ENCODE data around the gene ORC4. TPM values are rescaled to one million over a fixed set of nuclear protein-coding genes. Genes with fewer than 3 reads are reported as not detected.
A peak's percentile ranks its signal among the peaks of the same experiment; 100 is the strongest.

Gene ORC4
- total and polyA plus RNA-seq, 8 donors = 36.1 to 86.0 (median 60.0) TPM

- Histone ChIP-seq H3K4me3 (no peak overlapping the region), H3K27me3 (no peaks in the 10 kb centered on the region), H3K36me3 (peaks cover 0 to 41% of the 10 kb centered on the region in 2 donors), H3K9me3 (no peaks in the 10 kb centered on the region), H3K4me1 (no peaks in the 10 kb centered on the region), H3K27ac (no peak overlapping the region)
- no peak for TF ChIP-seq CTCF (IDR thresholded peaks at IDR 0.05)
- intact Hi-C loops (cut with DNase I) = no loop called here
- ATAC-seq (no peak), DNase-seq (no peak)
Measured at GRCh38 chr2:147933931-147934330, 86.6 kb downstream of the ORC4 start.

GRCh38 chr2:147927053-147927588, 93.4 kb downstream of the ORC4 start:
- ATAC-seq (no peak), DNase-seq (no peak)
- H3K27me3 ChIP-seq = no peaks in the 10 kb centered on the region
- no peaks in the 10 kb centered on the region for H3K4me1 ChIP-seq
- no peak overlapping the region for H3K4me3 ChIP-seq
- intact Hi-C loops (cut with DNase I) = no loop called here
- H3K36me3 ChIP-seq = peaks cover 0 to 13% of the 10 kb centered on the region in 2 donors
- H3K27ac ChIP-seq = no peak overlapping the region
- no peak for TF ChIP-seq CTCF (IDR thresholded peaks at IDR 0.05)
- H3K9me3 ChIP-seq = no peaks in the 10 kb centered on the region

- DNase-seq = peak in 1 of 4 donors; percentile 37
- no peak overlapping the region for H3K27ac ChIP-seq
Measured at GRCh38 chr2:147925886-147926285, 94.7 kb downstream of the ORC4 start.

GRCh38 chr2:147924647-147925046, 95.9 kb downstream of the ORC4 start:
- intact Hi-C loops (cut with DNase I) = no loop called here
- Histone ChIP-seq H3K4me1 (no peaks in the 10 kb centered on the region), H3K27ac (no peak overlapping the region), H3K4me3 (no peak overlapping the region), H3K9me3 (no peaks in the 10 kb centered on the region), H3K36me3 (peaks cover 0 to 22% of the 10 kb centered on the region in 2 donors), H3K27me3 (no peaks in the 10 kb centered on the region)
- ATAC-seq (no peak), DNase-seq (no peak)
- TF ChIP-seq CTCF (IDR thresholded peaks at IDR 0.05) = no peak

More at GRCh38 chr2:147925886-147926285, 94.7 kb downstream of the ORC4 start:
- no peaks in the 10 kb centered on the region for H3K4me1 ChIP-seq
- ATAC-seq = peak; percentile 43
- H3K4me3 ChIP-seq = no peak overlapping the region
- intact Hi-C loops (cut with DNase I) = no loop called here
- H3K9me3 ChIP-seq = no peaks in the 10 kb centered on the region
- TF ChIP-seq CTCF (IDR thresholded peaks at IDR 0.05) = no peak
- H3K27me3 ChIP-seq = no peaks in the 10 kb centered on the region
- peaks cover 0 to 18% of the 10 kb centered on the region in 2 donors for H3K36me3 ChIP-seq

GRCh38 chr2:147923846-147924245, 96.7 kb downstream of the ORC4 start:
- Histone ChIP-seq H3K27ac (no peak overlapping the region), H3K27me3 (no peaks in the 10 kb centered on the region), H3K36me3 (peaks cover 0 to 22% of the 10 kb centered on the region in 2 donors), H3K4me1 (no peaks in the 10 kb centered on the region), H3K4me3 (no peak overlapping the region), H3K9me3 (no peaks in the 10 kb centered on the region)
- intact Hi-C loops (cut with DNase I) = no loop called here
- ATAC-seq = no peak
- no peak for DNase-seq
- TF ChIP-seq CTCF (IDR thresholded peaks at IDR 0.05) = no peak
